ENCODE results near the gene PAM.
A peak's percentile ranks its signal among the peaks of the same experiment; 100 is the strongest.

Gene PAM

GRCh38 chr5:103005276-103005675 is 250.2 kb downstream of the PAM start:
- H3K4me3 ChIP-seq (ENCODE audit: low read length) = no peak overlapping the region

DNA sequence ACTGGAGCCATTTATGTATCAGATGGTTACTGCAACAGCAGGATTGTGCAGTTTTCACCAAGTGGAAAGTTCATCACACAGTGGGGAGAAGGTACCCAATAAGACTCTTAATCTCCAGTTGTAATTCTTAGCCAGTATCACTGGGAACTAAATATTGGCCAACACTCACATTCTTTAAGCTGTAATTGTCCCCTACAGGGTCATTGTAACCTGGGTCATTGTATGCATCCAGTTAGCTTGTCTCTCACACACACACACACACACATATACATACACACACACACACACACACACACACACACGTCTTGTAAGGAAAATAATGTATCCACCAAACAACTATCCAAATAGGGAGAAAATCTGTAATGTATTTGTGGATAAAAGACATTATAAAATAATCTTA is 251.8 kb downstream of the PAM start:
- Histone ChIP-seq H3K27me3 (replicated peaks; ENCODE audit: control insufficient read depth, insufficient read depth, low read length) (no peaks in the 10 kb centered on the region), H3K36me3 (ENCODE audit: control insufficient read depth, insufficient read depth, low read length, severe bottlenecking) (peaks cover 65% of the 10 kb centered on the region), H3K9me3 (ENCODE audit: control insufficient read depth, low read length) (no peaks in the 10 kb centered on the region), H3K9ac (ENCODE audit: low read length) (no peak overlapping the region), H3K4me3 (ENCODE audit: low read length) (no peak overlapping the region), H3K4me1 (ENCODE audit: control insufficient read depth, insufficient read depth, low read length) (no peaks in the 10 kb centered on the region)
- no peak for DNase-seq (ENCODE audit: low read depth)

More at GRCh38 chr5:103005276-103005675, 250.2 kb downstream of the PAM start:
- Histone ChIP-seq H3K36me3 (ENCODE audit: control insufficient read depth, insufficient read depth, low read length, severe bottlenecking) (peaks cover 59% of the 10 kb centered on the region), H3K9me3 (ENCODE audit: control insufficient read depth, low read length) (no peaks in the 10 kb centered on the region), H3K4me1 (ENCODE audit: control insufficient read depth, insufficient read depth, low read length) (no peaks in the 10 kb centered on the region), H3K27me3 (replicated peaks; ENCODE audit: control insufficient read depth, insufficient read depth, low read length) (no peaks in the 10 kb centered on the region), H3K9ac (ENCODE audit: low read length) (no peak overlapping the region)
- no peak for DNase-seq (ENCODE audit: low read depth)

GRCh38 chr5:103010168-103010567 is 255.1 kb downstream of the PAM start:
- H3K27me3 ChIP-seq (replicated peaks; ENCODE audit: control insufficient read depth, insufficient read depth, low read length) = no peaks in the 10 kb centered on the region
- DNase-seq (ENCODE audit: low read depth) = peak; percentile 25
- H3K9ac ChIP-seq (ENCODE audit: low read length) = no peak overlapping the region
- H3K4me1 ChIP-seq (ENCODE audit: control insufficient read depth, insufficient read depth, low read length) = peaks cover 10% of the 10 kb centered on the region
- H3K9me3 ChIP-seq (ENCODE audit: control insufficient read depth, low read length) = no peaks in the 10 kb centered on the region
- H3K4me3 ChIP-seq (ENCODE audit: low read length) = no peak overlapping the region
- peaks cover 50% of the 10 kb centered on the region for H3K36me3 ChIP-seq (ENCODE audit: control insufficient read depth, insufficient read depth, low read length, severe bottlenecking)

GRCh38 chr5:103013933-103014552 is 258.9 kb downstream of the PAM start:
- peaks cover 27% of the 10 kb centered on the region for H3K36me3 ChIP-seq (ENCODE audit: control insufficient read depth, insufficient read depth, low read length, severe bottlenecking)
- H3K4me3 ChIP-seq (ENCODE audit: low read length) = no peak overlapping the region
- H3K9ac ChIP-seq (ENCODE audit: low read length) = no peak overlapping the region
- H3K9me3 ChIP-seq (ENCODE audit: control insufficient read depth, low read length) = no peaks in the 10 kb centered on the region
- DNase-seq (ENCODE audit: low read depth) = peak; percentile 40
- peaks cover 10% of the 10 kb centered on the region for H3K4me1 ChIP-seq (ENCODE audit: control insufficient read depth, insufficient read depth, low read length)
- H3K27me3 ChIP-seq (replicated peaks; ENCODE audit: control insufficient read depth, insufficient read depth, low read length) = no peaks in the 10 kb centered on the region

GRCh38 chr5:103014983-103015382 is 259.9 kb downstream of the PAM start:
- Histone ChIP-seq H3K4me3 (ENCODE audit: low read length) (no peak overlapping the region), H3K4me1 (ENCODE audit: control insufficient read depth, insufficient read depth, low read length) (peaks cover 10% of the 10 kb centered on the region), H3K9ac (ENCODE audit: low read length) (no peak overlapping the region), H3K9me3 (ENCODE audit: control insufficient read depth, low read length) (no peaks in the 10 kb centered on the region), H3K27me3 (replicated peaks; ENCODE audit: control insufficient read depth, insufficient read depth, low read length) (no peaks in the 10 kb centered on the region), H3K36me3 (ENCODE audit: control insufficient read depth, insufficient read depth, low read length, severe bottlenecking) (peaks cover 26% of the 10 kb centered on the region)
- peak; percentile 51 for DNase-seq (ENCODE audit: low read depth)

- Histone ChIP-seq H3K36me3 (ENCODE audit: control insufficient read depth, insufficient read depth, low read length, severe bottlenecking) (peaks cover 34% of the 10 kb centered on the region), H3K27me3 (replicated peaks; ENCODE audit: control insufficient read depth, insufficient read depth, low read length) (no peaks in the 10 kb centered on the region), H3K4me1 (ENCODE audit: control insufficient read depth, insufficient read depth, low read length) (peaks cover 10% of the 10 kb centered on the region), H3K4me3 (ENCODE audit: low read length) (no peak overlapping the region), H3K9me3 (ENCODE audit: control insufficient read depth, low read length) (no peaks in the 10 kb centered on the region), H3K9ac (ENCODE audit: low read length) (no peak overlapping the region)
- DNase-seq (ENCODE audit: low read depth) = no peak
Measured at GRCh38 chr5:103016167-103016566, 261.1 kb downstream of the PAM start.

DNA sequence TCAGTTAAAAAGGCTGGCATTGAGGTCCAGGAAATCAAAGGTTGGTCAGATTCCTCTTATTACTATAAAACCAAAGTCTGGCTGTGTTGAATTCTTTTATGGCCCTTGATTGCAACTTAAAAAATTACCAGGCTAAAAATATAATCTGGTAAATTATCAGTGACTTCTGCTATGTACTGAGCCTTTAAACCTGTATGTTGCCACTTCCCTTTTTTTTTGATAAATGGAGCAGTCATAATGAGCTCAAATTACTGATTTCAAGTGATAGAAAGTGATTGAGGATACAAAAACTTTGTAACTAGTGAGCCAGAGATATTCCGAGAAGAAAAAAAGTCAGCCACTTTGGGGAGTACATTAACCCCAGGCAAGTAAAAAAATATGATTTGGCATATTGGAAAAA is 264.7 kb downstream of the PAM start:
- Histone ChIP-seq H3K36me3 (ENCODE audit: control insufficient read depth, insufficient read depth, low read length, severe bottlenecking) (peaks cover 55% of the 10 kb centered on the region), H3K9ac (ENCODE audit: low read length) (no peak overlapping the region), H3K4me3 (ENCODE audit: low read length) (no peak overlapping the region), H3K27me3 (replicated peaks; ENCODE audit: control insufficient read depth, insufficient read depth, low read length) (no peaks in the 10 kb centered on the region), H3K4me1 (ENCODE audit: control insufficient read depth, insufficient read depth, low read length) (peaks cover under 1% of the 10 kb centered on the region), H3K9me3 (ENCODE audit: control insufficient read depth, low read length) (no peaks in the 10 kb centered on the region)
- no peak for DNase-seq (ENCODE audit: low read depth)

- Histone ChIP-seq H3K9ac (ENCODE audit: low read length) (no peak overlapping the region), H3K27me3 (replicated peaks; ENCODE audit: control insufficient read depth, insufficient read depth, low read length) (no peaks in the 10 kb centered on the region), H3K36me3 (ENCODE audit: control insufficient read depth, insufficient read depth, low read length, severe bottlenecking) (peaks cover 61% of the 10 kb centered on the region), H3K4me1 (ENCODE audit: control insufficient read depth, insufficient read depth, low read length) (no peaks in the 10 kb centered on the region), H3K9me3 (ENCODE audit: control insufficient read depth, low read length) (no peaks in the 10 kb centered on the region), H3K4me3 (ENCODE audit: low read length) (no peak overlapping the region)
- DNase-seq (ENCODE audit: low read depth) = no peak
Measured at GRCh38 chr5:103021314-103021713, 266.2 kb downstream of the PAM start.

DNA sequence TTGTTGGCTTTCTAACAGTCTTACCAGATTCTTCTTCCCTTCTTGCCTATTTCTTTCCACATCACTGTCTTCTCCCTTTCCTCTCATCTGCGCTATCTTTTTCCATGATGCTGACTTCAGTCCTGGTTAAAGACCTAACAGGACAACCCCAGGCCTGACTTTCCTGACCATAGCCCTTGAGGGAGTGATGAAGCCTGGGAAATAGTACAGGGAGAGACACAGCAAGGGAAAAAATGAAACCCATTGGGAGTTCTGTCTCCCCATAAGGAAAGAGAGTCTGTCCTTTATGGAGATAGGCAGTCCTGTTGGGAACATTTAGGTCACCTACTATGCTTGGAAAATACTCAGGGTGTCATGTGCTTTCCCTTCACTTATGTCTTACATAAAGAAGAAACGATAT is 272.2 kb downstream of the PAM start:
- H3K4me1 ChIP-seq (ENCODE audit: control insufficient read depth, insufficient read depth, low read length) = no peaks in the 10 kb centered on the region
- peaks cover 71% of the 10 kb centered on the region for H3K36me3 ChIP-seq (ENCODE audit: control insufficient read depth, insufficient read depth, low read length, severe bottlenecking)
- no peak for DNase-seq (ENCODE audit: low read depth)
- H3K9ac ChIP-seq (ENCODE audit: low read length) = no peak overlapping the region
- no peak overlapping the region for H3K4me3 ChIP-seq (ENCODE audit: low read length)
- H3K9me3 ChIP-seq (ENCODE audit: control insufficient read depth, low read length) = no peaks in the 10 kb centered on the region
- no peaks in the 10 kb centered on the region for H3K27me3 ChIP-seq (replicated peaks; ENCODE audit: control insufficient read depth, insufficient read depth, low read length)

- Histone ChIP-seq H3K9me3 (ENCODE audit: control insufficient read depth, low read length) (no peaks in the 10 kb centered on the region), H3K4me1 (ENCODE audit: control insufficient read depth, insufficient read depth, low read length) (peaks cover 13% of the 10 kb centered on the region), H3K27me3 (replicated peaks; ENCODE audit: control insufficient read depth, insufficient read depth, low read length) (no peaks in the 10 kb centered on the region), H3K4me3 (ENCODE audit: low read length) (no peak overlapping the region), H3K9ac (ENCODE audit: low read length) (no peak overlapping the region), H3K36me3 (ENCODE audit: control insufficient read depth, insufficient read depth, low read length, severe bottlenecking) (peaks cover 48% of the 10 kb centered on the region)
- no peak for DNase-seq (ENCODE audit: low read depth)
Measured at GRCh38 chr5:103031607-103032006, 276.5 kb downstream of the PAM start.

DNA sequence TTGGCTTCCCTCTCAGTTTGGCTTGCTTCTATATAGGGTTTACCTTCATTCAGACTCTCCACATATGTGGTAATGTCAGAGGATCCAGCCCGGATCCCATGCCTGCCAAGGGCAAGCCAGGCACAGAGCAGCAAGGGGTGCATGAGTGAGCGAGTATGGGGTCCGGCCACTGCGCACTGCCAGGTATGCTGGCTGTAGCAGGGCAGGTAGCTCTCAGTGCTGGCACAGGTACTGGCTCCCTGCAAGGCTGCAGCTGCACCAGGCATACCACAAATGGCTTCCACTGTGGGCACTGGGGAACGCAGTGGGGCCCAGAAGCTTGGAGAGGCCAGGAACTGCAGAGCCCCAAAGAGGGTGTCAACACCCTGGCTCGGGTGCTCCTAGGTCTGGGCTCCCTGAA is 278.6 kb downstream of the PAM start:
- H3K9ac ChIP-seq (ENCODE audit: low read length) = no peak overlapping the region
- peaks cover 14% of the 10 kb centered on the region for H3K4me1 ChIP-seq (ENCODE audit: control insufficient read depth, insufficient read depth, low read length)
- peaks cover 28% of the 10 kb centered on the region for H3K36me3 ChIP-seq (ENCODE audit: control insufficient read depth, insufficient read depth, low read length, severe bottlenecking)
- no peaks in the 10 kb centered on the region for H3K9me3 ChIP-seq (ENCODE audit: control insufficient read depth, low read length)
- H3K4me3 ChIP-seq (ENCODE audit: low read length) = no peak overlapping the region
- no peaks in the 10 kb centered on the region for H3K27me3 ChIP-seq (replicated peaks; ENCODE audit: control insufficient read depth, insufficient read depth, low read length)
- DNase-seq (ENCODE audit: low read depth) = no peak

Measured in adipocyte (in vitro differentiated cells).